ENCODE measurements around the gene TOB1.

Gene TOB1

DNA sequence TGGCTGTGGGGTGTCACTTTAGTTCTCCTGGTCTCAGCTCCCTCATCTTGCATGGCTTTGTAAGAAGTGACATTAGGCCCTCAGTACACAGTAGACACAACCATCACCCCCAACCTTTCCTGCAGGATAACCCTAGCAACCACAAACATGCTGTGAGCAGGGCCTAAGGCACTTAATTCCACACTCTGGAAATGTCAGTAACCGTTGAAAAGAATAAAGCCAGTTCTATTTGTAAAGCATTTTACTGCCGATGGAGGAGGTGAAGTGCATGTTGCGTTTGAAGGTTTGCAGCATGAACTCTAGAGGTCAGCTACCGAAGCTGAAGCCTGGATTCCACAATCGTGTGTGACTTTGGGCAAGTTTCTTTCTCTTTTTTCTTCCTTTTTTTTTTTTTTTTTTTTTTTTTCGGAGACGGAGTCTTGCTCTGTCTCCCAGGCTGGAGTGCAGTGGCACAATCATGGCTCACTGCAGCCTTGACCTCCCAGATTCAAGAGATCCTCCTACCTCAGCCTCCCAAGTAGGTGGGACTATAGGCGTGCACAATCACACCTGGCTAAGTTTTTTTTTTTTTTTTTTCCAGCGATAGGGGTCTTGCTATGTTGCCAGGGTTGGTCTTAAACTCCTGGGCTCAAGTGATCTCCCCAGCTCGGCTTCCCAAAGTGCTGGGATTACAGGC lies 26.1 kb upstream of the TOB1 start:
- ChIA-PET CTCF (interaction anchor here (0.6 to 1.2 kb wide), 4 partner anchors 16 to 576 kb away, joined by 3 to 4 read pairs (median 4); no protein-coding TSS in a partner anchor), POLR2A (interaction anchor here (0.6 to 6.0 kb wide), 3 partner anchors 10 to 38 kb away, joined by 3 to 28 read pairs (median 4); partner anchors contain the start of gene TOB1)
- no peak for TF ChIP-seq ZNF223 (tag by site-specific recombination; IDR thresholded peaks at IDR 0.05)
- no peak for TF ChIP-seq ZNF449 (tag by site-specific recombination; IDR thresholded peaks at IDR 0.05)
- TF ChIP-seq ZNF548 (tag by site-specific recombination; IDR thresholded peaks at IDR 0.05), result no peak
- no peak for TF ChIP-seq ZNF610 (tag by site-specific recombination; IDR thresholded peaks at IDR 0.05; ENCODE audit: borderline replicate concordance)
- TF ChIP-seq, protein P1, sequence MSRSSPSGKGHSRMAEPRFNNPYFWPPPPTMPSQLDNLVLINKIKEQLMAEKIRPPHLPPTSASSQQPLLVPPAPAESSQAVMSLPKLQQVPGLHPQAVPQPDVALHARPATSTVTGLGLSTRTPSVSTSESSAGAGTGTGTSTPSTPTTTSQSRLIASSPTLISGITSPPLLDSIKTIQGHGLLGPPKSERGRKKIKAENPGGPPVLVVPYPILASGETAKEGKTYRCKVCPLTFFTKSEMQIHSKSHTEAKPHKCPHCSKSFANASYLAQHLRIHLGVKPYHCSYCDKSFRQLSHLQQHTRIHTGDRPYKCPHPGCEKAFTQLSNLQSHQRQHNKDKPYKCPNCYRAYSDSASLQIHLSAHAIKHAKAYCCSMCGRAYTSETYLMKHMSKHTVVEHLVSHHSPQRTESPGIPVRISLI (tag by site-specific recombination; IDR thresholded peaks at IDR 0.05), result peak; percentile 41; the same call in 1 of the 2 replicates
- Histone ChIP-seq H3K4me1 (ENCODE audit: control insufficient read depth, insufficient read depth, low read length) (no peaks in the 10 kb centered on the region), H3K27ac (ENCODE audit: extremely low read depth, low read depth, low read length) (no peak overlapping the region), H3K4me3 (ENCODE audit: low read depth, low read length) (no peak overlapping the region), H3K36me3 (ENCODE audit: control insufficient read depth in 2 of 2, insufficient read depth in 1 of 2, low read length in 2 of 2) (no peaks in the 10 kb centered on the region), H3K9me3 (ENCODE audit: control insufficient read depth, insufficient read depth, low read depth, low read length) (no peaks in the 10 kb centered on the region)

GRCh38 chr17:50891577-50891989 lies 25.4 kb upstream of the TOB1 start:
- TF ChIP-seq SP7 (tag by site-specific recombination; IDR thresholded peaks at IDR 0.05) (no peak), ZNF792 (tag by site-specific recombination; IDR thresholded peaks at IDR 0.05) (no peak), ZNF138 (tag by site-specific recombination; IDR thresholded peaks at IDR 0.05; ENCODE audit: borderline replicate concordance) (no peak), ZNF155 (tag by site-specific recombination; IDR thresholded peaks at IDR 0.05) (no peak), ZNF768 (tag by site-specific recombination; IDR thresholded peaks at IDR 0.05) (peak; percentile 78; the same call in 1 of the 2 replicates)
- TF ChIP-seq, protein P2, sequence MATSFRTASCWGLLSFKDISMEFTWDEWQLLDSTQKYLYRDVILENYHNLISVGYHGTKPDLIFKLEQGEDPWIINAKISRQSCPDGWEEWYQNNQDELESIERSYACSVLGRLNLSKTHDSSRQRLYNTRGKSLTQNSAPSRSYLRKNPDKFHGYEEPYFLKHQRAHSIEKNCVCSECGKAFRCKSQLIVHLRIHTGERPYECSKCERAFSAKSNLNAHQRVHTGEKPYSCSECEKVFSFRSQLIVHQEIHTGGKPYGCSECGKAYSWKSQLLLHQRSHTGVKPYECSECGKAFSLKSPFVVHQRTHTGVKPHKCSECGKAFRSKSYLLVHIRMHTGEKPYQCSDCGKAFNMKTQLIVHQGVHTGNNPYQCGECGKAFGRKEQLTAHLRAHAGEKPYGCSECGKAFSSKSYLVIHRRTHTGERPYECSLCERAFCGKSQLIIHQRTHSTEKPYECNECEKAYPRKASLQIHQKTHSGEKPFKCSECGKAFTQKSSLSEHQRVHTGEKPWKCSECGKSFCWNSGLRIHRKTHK (tag by site-specific recombination; IDR thresholded peaks at IDR 0.05), result no peak
- CTCF ChIA-PET, result interaction anchor here (0.6 to 1.2 kb wide), 3 partner anchors 24 to 39 kb away, joined by 3 to 5 read pairs (median 4); no protein-coding TSS in a partner anchor
- Histone ChIP-seq H3K9me3 (ENCODE audit: control insufficient read depth, insufficient read depth, low read depth, low read length) (no peaks in the 10 kb centered on the region), H3K4me1 (ENCODE audit: control insufficient read depth, insufficient read depth, low read length) (no peaks in the 10 kb centered on the region), H3K36me3 (ENCODE audit: control insufficient read depth in 2 of 2, insufficient read depth in 1 of 2, low read length in 2 of 2) (no peaks in the 10 kb centered on the region), H3K4me3 (ENCODE audit: low read depth, low read length) (no peak overlapping the region), H3K27ac (ENCODE audit: extremely low read depth, low read depth, low read length) (no peak overlapping the region)
- POLR2A ChIA-PET, result interaction anchor here (0.6 to 6.0 kb wide), 3 partner anchors 11 to 39 kb away, joined by 3 to 28 read pairs (median 4); partner anchors contain the start of gene TOB1

DNA sequence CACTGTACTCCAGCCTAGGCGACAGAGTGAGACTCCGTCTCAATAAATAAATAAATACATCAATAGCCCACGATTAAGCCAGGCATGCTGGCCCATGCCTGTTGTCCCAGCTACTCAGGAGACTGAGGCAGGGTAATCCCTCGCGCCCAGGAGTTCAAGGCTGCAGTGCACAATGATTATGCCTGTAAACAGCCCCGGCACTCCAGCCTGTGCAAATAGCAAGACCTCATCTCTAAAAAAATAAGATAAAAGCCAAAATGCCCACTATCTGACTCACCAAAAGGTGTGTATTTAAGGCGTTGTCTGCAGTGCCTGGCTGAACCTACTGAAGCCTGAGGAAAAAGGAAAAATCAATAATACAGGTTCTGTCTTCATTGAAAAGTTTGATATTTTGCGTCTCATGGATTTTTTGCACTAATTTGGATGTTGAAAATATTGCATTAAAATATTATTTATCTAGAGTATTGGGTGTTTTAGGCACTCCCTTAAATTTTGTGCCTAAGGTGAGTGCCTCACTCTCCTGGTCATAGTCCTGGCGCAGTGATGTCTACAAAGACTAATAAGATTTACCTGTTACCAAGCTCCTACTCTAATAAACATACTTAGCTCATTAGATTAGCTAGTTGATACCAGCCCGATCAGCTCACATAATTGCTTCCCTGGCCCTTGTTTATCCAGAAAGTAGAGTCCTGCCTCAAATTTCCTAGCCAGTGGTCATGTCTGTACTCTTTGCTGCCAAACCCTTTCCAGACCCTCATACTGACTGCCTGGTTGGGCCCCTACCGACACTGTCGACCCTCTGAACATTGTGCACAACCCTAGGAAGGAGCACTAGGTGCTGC lies 24.7 kb upstream of the TOB1 start:
- no peaks in the 10 kb centered on the region for H3K36me3 ChIP-seq (ENCODE audit: control insufficient read depth in 2 of 2, insufficient read depth in 1 of 2, low read length in 2 of 2)
- ChIA-PET CTCF (interaction anchor here (0.6 kb wide), 1 partner anchor 36 kb away, joined by 5 read pairs; no protein-coding TSS in a partner anchor), POLR2A (interaction anchor here (6.0 kb wide), 1 partner anchor 25 kb away, joined by 28 read pairs; the partner anchor contains the start of gene TOB1)
- H3K4me3 ChIP-seq (ENCODE audit: low read depth, low read length), result no peak overlapping the region
- H3K27ac ChIP-seq (ENCODE audit: extremely low read depth, low read depth, low read length), result no peak overlapping the region
- H3K9me3 ChIP-seq (ENCODE audit: control insufficient read depth, insufficient read depth, low read depth, low read length), result no peaks in the 10 kb centered on the region
- H3K4me1 ChIP-seq (ENCODE audit: control insufficient read depth, insufficient read depth, low read length), result no peaks in the 10 kb centered on the region
- TF ChIP-seq, protein P3, sequence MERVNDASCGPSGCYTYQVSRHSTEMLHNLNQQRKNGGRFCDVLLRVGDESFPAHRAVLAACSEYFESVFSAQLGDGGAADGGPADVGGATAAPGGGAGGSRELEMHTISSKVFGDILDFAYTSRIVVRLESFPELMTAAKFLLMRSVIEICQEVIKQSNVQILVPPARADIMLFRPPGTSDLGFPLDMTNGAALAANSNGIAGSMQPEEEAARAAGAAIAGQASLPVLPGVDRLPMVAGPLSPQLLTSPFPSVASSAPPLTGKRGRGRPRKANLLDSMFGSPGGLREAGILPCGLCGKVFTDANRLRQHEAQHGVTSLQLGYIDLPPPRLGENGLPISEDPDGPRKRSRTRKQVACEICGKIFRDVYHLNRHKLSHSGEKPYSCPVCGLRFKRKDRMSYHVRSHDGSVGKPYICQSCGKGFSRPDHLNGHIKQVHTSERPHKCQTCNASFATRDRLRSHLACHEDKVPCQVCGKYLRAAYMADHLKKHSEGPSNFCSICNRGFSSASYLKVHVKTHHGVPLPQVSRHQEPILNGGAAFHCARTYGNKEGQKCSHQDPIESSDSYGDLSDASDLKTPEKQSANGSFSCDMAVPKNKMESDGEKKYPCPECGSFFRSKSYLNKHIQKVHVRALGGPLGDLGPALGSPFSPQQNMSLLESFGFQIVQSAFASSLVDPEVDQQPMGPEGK (tag by site-specific recombination; IDR thresholded peaks at IDR 0.05), result no peak
- TF ChIP-seq TRIM28 (IDR thresholded peaks at IDR 0.05; ENCODE audit: borderline replicate concordance, low read length), result no peak
- no peak for TF ChIP-seq MEIS1 (CRISPR knock-in tag; IDR thresholded peaks at IDR 0.05; ENCODE audit: borderline replicate concordance)
- no peak for TF ChIP-seq ZNF341 (tag by site-specific recombination; IDR thresholded peaks at IDR 0.05; ENCODE audit: low read depth)
- TF ChIP-seq, protein P4, sequence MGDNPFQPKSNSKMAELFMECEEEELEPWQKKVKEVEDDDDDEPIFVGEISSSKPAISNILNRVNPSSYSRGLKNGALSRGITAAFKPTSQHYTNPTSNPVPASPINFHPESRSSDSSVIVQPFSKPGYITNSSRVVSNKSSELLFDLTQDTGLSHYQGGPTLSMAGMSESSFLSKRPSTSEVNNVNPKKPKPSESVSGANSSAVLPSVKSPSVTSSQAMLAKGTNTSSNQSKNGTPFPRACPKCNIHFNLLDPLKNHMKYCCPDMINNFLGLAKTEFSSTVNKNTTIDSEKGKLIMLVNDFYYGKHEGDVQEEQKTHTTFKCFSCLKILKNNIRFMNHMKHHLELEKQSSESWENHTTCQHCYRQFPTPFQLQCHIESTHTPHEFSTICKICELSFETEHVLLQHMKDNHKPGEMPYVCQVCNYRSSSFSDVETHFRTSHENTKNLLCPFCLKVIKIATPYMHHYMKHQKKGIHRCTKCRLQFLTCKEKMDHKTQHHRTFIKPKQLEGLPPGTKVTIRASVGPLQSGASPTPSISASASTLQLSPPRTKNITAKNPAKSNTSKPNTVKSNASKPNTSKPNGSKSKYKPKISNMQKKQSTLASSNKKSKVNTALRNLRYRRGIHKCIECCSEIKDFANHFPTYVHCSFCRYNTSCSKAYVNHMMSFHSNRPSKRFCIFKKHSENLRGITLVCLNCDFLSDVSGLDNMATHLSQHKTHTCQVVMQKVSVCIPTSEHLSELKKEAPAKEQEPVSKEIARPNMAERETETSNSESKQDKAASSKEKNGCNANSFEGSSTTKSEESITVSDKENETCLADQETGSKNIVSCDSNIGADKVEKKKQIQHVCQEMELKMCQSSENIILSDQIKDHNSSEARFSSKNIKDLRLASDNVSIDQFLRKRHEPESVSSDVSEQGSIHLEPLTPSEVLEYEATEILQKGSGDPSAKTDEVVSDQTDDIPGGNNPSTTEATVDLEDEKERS (tag by site-specific recombination; IDR thresholded peaks at IDR 0.05), result no peak
- no peak for TF ChIP-seq SCRT2 (tag by site-specific recombination; IDR thresholded peaks at IDR 0.05)

Data from HEK293 (cell line).